HG03442 (cell line): ENCODE measurements around the gene LRRC45.
A peak's percentile ranks its signal among the peaks of the same experiment; 100 is the strongest.
"Not testable (repeated sequence)": the region's sequence is repeated elsewhere in the genome, so short reads cannot be mapped to it uniquely, and the experiment has no call there.

ENCODE experiments used
- ATAC-seq: cut with Tn5 transposase; IDR thresholded peaks from one replicate; pipeline ENCODE4 v1.9.1; 2021; ENCODE audit warnings: mild to moderate bottlenecking, moderate library complexity; ENCODE audit not compliant: unreplicated experiment

The LRRC45 gene

DNA sequence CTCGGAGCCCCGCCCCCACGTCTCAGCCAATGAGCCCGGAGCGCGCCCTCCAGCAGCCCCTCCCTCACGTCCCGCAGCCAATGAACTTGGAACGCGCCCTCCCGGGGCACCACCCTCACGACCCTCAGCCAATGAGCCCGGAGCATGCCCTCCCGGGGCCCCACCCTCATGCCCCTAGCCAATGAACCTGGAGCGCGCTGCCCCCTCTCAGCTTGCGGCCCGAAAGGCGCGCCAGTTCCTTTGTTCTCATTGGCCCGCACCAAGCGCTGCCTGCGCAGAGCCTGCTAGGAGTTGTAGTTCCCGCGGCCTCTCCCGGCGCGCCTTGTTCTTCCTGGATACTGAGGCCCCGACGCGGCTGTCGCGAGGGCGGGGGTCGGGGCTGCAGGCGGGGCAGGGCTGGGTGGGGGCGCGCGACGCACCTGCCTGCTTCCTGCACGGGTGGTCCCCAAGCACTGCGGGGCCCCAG lies at the start of gene LRRC45:
TSS of gene LRRC45 (plus strand) at position 325 of the 466 bp plus-strand sequence. CDS start 339 bp downstream, outside the sequence.
- ATAC-seq, result peak; percentile 83

DNA sequence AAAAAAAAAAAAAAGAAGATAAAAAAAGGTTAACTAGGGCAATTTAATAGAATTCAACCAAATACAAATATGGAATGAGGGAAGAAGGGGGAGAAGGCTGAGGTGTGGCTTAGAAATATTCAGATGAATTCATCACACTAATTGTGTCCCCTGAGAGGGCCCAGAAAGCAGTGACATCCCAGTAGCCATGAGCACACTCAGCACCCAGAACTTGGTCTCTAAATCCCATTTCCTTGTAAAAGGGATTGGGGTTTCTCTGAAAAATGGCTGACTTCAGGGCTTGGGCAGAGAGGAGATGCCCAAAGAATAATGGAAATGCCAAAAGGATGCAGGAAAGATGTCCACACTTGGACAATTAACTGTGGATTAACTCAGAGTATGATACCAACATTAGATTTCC lies 49.7 kb upstream of the LRRC45 start:
- ATAC-seq, result no peak

GRCh38 chr17:81976332-81977210 lies 46.5 kb upstream of the LRRC45 start:
- ATAC-seq, result no peak

DNA sequence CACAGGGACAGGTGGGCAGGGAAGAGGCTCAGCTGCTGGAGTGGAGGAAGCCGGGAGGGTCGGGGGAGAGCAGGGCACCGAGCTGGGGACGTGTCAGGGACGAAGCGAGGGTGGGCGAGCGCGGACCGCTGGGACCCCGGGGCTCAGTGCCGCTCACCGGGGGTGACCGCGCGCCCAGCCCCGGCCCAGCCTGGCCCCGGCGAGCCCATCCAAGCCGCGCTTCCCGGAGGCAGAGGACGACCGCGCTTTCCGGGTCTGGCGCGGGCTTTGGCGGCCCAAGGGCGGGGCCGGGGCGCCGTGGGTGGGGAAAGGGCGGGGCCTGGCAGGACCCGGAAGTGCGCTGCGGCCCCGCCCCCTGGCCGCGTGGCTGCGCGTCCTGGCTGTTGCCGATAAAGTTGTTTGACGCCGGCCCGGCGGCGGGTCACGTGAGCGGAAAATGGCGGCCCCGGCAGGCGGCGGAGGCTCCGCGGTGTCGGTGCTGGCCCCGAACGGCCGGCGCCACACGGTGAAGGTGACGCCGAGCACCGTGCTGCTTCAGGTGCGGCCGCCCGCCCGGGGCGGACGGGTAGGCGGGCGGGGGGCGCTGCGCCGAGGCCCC lies 45.8 kb upstream of the LRRC45 start, which contains the start of gene ASPSCR1:
TSS of gene ASPSCR1 (plus strand) at position 419 of the 598 bp plus-strand sequence. CDS start at position 437, 18 bp downstream.
- ATAC-seq, result peak; percentile 77

GRCh38 chr17:81978524-81979298 lies 44.4 kb upstream of the LRRC45 start:
- ATAC-seq, result no peak

DNA sequence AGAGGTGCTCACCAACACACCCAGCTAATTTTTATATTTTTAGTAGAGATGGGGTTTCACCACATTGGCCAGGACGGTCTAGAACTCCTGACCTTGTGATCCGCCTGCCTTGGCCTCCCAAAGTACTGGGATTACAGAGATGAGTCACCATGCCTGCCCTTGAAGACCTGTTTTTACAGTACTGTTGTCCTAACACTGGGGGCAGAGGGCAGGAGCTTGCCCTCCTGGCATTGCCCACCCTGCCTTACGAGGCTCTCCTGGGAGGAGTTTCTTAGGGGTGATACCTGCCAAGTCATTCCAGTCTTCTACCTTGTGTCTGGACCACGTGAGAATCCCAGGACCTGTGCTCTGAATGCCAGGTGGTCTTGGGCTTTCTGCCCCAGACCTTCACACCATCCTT lies 43.0 kb upstream of the LRRC45 start:
- ATAC-seq, result no peak

DNA sequence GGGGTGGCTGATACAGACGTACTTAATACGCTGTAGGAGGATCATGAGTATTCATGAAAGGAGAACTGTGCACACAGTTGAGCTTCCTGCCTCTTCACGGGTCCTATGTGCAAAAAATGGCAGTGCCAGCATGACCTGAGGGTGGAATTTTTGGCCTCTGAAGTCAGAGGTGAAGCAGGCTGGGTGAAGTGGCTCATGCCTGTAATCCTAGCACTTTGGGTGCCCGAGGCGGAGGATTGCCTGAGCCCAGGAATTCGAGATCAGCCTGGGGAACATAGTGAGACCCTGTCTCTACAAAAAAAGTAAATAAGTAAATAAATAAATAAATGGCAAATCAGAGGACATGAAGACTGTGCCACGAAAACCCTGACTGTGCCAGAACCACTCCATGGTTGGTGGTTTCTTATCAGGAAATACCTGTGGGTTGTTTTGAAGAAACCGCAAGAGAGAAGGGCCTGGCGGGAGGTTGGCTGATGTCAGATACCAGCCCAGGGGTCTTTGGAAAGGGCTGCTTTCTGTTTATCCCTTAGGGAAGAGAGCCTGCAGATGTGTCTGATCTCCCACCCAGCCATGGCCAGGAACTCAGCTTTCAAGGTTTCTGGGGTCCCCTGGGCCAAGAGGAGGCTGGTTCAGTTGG lies 42.3 kb upstream of the LRRC45 start:
- ATAC-seq, result no peak

GRCh38 chr17:81981511-81981910 lies 41.6 kb upstream of the LRRC45 start:
- ATAC-seq, result not testable (repeated sequence)

DNA sequence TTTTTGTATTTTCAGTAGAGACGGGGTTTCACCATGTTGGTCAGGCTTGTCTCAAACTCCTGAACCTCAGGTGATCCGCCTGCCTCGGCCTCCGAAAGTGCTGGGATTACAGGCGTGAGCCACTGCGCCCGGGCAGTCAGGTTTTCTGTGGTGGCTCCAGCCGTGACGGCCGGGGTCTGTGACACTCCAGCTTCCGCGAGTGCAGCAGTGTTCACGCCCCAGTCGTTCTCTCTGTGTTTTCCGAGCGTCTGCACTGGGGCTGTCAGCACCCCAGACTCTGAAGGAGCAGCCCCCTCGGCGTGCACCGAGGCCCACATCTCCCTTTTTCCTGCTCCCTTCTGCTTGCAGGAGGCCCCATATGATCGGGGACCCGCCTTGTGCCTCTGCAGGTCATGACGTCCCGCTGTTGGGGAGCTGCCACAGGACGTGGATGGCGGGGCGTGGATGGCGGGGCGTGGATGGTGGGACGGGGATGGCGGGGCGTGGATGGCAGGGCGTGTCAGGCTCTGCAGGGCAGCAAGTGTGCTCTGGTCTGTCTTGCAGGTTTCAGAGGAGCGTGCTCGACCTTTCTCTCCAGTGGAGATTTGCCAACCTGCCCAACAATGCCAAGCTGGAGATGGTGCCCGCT lies 40.0 kb upstream of the LRRC45 start:
- no peak for ATAC-seq

- no peak for ATAC-seq
Observed at GRCh38 chr17:81983639-81984373, 39.3 kb upstream of the LRRC45 start.

- no peak for ATAC-seq
Observed at GRCh38 chr17:81984773-81985410, 38.2 kb upstream of the LRRC45 start.

- no peak for ATAC-seq
Observed at GRCh38 chr17:81986606-81987005, 36.5 kb upstream of the LRRC45 start.

DNA sequence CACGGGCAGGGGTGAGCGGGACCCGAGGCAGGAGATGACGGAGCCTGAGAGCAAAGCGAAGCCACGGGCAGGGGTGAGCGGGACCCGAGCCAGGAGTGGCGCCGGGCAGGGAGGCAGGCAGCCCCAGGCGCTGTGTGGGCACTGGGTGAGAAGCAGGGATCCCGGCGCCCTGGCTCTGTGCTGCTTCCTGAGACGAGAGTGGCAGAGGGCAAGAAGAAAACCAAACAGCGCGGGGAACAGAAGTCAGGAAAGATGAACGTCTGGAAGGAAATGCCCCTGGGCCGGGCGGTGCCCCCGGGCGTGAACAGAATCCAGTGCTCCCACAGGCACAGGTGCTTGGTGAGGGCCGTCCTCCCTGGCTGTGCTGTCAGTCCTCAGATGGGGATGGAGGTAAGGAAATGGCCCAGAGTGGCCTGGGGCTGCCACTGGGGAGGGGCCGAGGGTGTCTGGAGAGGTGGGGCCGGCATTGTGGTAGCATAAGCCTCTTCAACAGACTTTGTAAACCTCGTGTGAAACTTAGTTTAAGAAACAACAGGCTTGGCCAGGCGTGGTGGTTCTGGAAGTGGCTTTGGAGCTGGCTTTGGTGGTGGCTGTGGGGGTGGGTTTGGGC lies 35.8 kb upstream of the LRRC45 start:
- ATAC-seq, result no peak

DNA sequence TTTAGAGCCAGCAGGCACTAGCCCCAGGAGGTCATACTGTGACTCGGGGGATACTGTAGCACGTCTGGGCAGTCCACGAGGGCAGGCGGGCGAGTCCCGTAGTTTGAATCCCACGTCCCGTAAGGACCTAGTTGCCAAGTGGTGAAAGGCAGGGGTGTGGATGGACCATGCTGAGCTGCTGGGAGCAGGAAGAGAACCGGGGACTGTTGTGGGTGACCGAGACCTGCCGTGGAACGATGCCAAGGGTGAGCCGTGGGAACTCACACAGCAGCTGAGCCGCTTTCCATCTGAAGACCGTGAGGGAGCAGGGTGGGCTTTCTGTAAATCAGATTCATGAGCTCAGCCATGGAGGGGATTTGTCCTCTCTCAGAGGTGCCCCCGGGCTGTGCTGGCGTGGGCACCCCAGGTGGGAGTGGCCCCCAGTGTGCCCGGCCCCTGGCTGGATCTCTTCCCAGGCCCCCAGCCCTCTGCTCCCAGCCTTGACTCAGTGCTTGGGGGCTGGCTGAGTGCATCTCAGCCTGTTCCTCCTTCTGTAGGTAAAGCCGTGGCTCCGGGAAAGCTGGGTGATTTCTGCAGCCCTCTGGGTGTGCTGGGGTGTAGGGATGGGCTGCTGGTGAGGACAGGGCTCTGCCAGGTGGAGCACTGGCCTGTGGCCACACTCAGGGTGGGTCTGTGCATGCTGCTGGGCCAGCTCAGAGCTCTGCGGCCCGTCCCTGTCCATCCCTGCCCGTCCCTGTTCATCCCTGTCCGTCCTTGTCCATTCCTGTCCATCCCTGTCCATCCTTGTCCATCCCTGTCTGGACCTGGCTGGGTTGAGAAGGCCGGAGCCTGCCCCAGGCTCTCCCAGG lies 32.0 kb upstream of the LRRC45 start:
- no peak for ATAC-seq

- ATAC-seq, result no peak
Observed at GRCh38 chr17:81991684-81992305, 31.3 kb upstream of the LRRC45 start.

DNA sequence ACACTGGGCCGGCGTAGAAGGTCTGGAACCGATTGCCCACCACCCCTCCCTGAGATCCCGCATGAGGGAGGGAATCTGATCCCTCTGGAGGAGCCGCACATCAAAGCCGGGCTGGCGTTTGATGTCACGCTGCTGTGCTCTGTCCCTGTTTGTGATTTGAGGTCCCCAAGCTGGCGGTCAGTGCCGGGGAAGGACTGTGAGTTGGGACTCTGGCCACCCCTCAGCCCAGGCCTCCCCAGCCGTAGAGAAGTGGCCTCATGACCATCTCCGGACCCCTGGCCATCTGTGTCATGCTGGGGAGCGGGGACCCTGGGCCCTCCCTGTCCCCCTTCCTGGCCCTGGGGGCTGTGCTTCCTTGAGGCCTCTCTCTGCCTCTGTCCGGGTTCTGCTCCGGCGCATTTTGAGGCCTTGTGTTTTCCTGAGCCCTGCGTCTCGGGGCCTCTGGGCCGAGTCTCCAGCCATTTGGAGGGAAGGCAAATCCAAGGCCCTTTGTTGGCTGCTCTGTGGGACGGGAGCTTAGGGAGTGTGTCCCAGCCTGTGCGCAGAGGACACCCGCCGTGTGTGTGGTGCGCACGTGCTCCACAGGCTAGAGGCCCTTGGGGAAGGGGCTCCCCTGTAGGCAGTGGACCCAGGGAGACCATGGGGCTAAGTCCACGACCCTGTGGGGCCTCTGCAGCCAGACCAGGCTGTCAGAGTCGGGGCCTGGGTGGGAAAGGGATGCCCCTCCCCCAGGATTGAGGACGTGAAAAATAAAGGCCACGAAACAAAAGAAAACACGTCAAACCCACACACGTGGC lies 30.6 kb upstream of the LRRC45 start:
- ATAC-seq, result no peak
